Suprapubic skin (tissue), 3 donors: Measurements from ENCODE around the gene KAT7.

Experiments used
- EP300 ChIP-seq: sonication (generic); formaldehyde crosslinking; IDR thresholded peaks from one replicate; pipeline ENCODE4 v1.6.1; 2017; ENCODE audit warnings: antibody characterized with exemption
- POLR2A ChIP-seq, 2 donors: fragments of 450-650 bp; IDR thresholded peaks; one replicate each; pipeline ENCODE4 v1.6.1; 2017; ENCODE audit warnings: antibody characterized with exemption in 2 of 2, mild to moderate bottlenecking in 2 of 2, moderate library complexity in 2 of 2
- TF ChIP-seq, protein P1 (sequence below), 2 donors: fragments of 200-600 bp in 1 of 2; fragments of 450-650 bp in 1 of 2; sonication (generic) in 1 of 2; IDR thresholded peaks; one replicate each; pipeline ENCODE4 v1.5.1; 2016 to 2019; ENCODE audit warnings: antibody characterized with exemption in 2 of 2, mild to moderate bottlenecking in 1 of 2, moderate library complexity in 1 of 2

DNA sequence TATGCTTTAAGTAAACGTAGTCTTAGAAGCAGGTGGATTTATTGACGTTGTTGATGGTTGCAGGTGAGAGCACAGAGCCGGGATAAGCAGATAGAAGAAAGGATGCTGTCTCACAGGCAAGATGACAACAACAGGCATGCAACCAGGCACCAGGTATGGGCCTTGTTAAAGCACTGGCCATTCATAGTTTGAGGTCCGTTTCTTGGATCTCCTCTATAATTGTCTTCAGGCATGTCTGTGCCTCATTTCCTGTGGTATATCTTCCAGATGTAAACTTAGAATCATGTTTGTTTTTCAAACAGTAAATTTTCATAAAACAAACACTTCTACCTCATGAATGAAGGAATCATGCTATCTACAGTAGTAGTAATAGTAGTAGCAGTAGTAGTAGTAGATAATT is 20.6 kb downstream of the KAT7 start:
- TF ChIP-seq, protein P1, sequence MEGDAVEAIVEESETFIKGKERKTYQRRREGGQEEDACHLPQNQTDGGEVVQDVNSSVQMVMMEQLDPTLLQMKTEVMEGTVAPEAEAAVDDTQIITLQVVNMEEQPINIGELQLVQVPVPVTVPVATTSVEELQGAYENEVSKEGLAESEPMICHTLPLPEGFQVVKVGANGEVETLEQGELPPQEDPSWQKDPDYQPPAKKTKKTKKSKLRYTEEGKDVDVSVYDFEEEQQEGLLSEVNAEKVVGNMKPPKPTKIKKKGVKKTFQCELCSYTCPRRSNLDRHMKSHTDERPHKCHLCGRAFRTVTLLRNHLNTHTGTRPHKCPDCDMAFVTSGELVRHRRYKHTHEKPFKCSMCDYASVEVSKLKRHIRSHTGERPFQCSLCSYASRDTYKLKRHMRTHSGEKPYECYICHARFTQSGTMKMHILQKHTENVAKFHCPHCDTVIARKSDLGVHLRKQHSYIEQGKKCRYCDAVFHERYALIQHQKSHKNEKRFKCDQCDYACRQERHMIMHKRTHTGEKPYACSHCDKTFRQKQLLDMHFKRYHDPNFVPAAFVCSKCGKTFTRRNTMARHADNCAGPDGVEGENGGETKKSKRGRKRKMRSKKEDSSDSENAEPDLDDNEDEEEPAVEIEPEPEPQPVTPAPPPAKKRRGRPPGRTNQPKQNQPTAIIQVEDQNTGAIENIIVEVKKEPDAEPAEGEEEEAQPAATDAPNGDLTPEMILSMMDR (IDR thresholded peaks at IDR 0.05): no peak
- TF ChIP-seq POLR2A (IDR thresholded peaks at IDR 0.05) (no peak), EP300 (no peak)
